HepG2 (cell line): ENCODE results near the gene RGS11. TPM values are rescaled to one million over a fixed set of nuclear protein-coding genes. Genes with fewer than 3 reads are reported as not detected.
A peak's percentile ranks its signal among the peaks of the same experiment; 100 is the strongest.

Source experiments
- ATAC-seq: fragments of 200-7000 bp; cut with Tn5 transposase; 3 replicates; pipeline ENCODE4 v1.9.1; 2020; ENCODE audit warnings: mild to moderate bottlenecking, moderate library complexity
- BruUV-seq: library from RNA; stranded (reverse); fragments of 400-500 nt; replicated peaks from 2 replicates; lab custom pipeline; 2021; lab: Mats Ljungman, UMichigan
- CTCF ChIA-PET: fragments of 300-600 bp; formaldehyde crosslinking; extraction: SDS; loops from one replicate; lab custom pipeline; 2021; ENCODE audit warnings: low total read pairs, inconsistent platforms, low intra/inter-chr PET ratio; lab: Yijun Ruan, JAX
- POLR2A ChIA-PET: fragments of 350-600 bp; sonication (Branson Sonifier 250); formaldehyde crosslinking; loops from one replicate; lab custom pipeline; 2020; ENCODE audit warnings: antibody characterized with exemption, inconsistent platforms; lab: Yijun Ruan, JAX
- DNase-seq: peaks from one replicate; pipeline ENCODE4 v3.0.0-alpha.2; 2015; ENCODE audit warnings: low spot score
- FAIRE-seq: peaks from 3 replicates; lab custom pipeline; 2011; peaks lifted over from hg19 to GRCh38; lab: Jason Lieb, UNC
- H2AFZ ChIP-seq: one replicate; pipeline ENCODE4 v1.6.1; 2011; ENCODE audit warnings: low read length, inconsistent platforms
- H3K27ac ChIP-seq: fragments of 300-600 bp; 3 replicates; pipeline ENCODE4 v1.8.0; 2011; ENCODE audit warnings: mixed run types, mild to moderate bottlenecking, mixed read lengths, low read length, inconsistent platforms; ENCODE audit not compliant: insufficient read depth; ENCODE audit errors: extremely low read length
- H3K27me3 ChIP-seq, 2 experiments: fragments of 200-600 bp in 1 of 2; 2 replicates in 1 of 2; 3 replicates in 1 of 2; pipeline versions ENCODE4 v1.6.0 to v1.8.0; 2011; ENCODE audit warnings: low read length in 2 of 2, mild to moderate bottlenecking in 2 of 2, moderate library complexity in 2 of 2, inconsistent platforms in 1 of 2; ENCODE audit not compliant: insufficient read depth in 2 of 2, control insufficient read depth in 1 of 2
- H3K36me3 ChIP-seq, 2 experiments: fragments of 200-600 bp in 1 of 2; replicated peaks in 1 of 2; 2 replicates in 1 of 2; 3 replicates in 1 of 2; pipeline versions ENCODE4 v1.5.1 to v1.8.0; 2011; ENCODE audit warnings: low read length in 2 of 2, inconsistent platforms in 1 of 2; ENCODE audit not compliant: insufficient read depth in 2 of 2, control insufficient read depth in 1 of 2
- H3K4me1 ChIP-seq: 2 replicates; pipeline ENCODE4 v1.5.1; 2012; ENCODE audit warnings: low read length, inconsistent platforms; ENCODE audit not compliant: insufficient read depth
- H3K4me2 ChIP-seq: 2 replicates; pipeline ENCODE4 v1.6.0; 2011; ENCODE audit warnings: low read depth, low read length, inconsistent platforms
- H3K4me3 ChIP-seq, 3 experiments: fragments of 200-600 bp in 1 of 3; sonication (generic), shearing (Covaris generic) in 1 of 3; replicated peaks in 1 of 3; 2 replicates each; pipeline ENCODE4 v1.5.1; 2011 to 2016; ENCODE audit warnings: low read length in 3 of 3, inconsistent platforms in 2 of 3, low read depth in 2 of 3, mild to moderate bottlenecking in 2 of 3, control low read depth in 1 of 3, mixed read lengths in 1 of 3; ENCODE audit not compliant: insufficient read depth in 1 of 3
- H3K79me2 ChIP-seq: one replicate; pipeline ENCODE4 v1.6.1; 2011; ENCODE audit warnings: low read length, inconsistent platforms; ENCODE audit not compliant: insufficient read depth
- H3K9ac ChIP-seq: 2 replicates; pipeline ENCODE4 v1.6.0; 2011; ENCODE audit warnings: mild to moderate bottlenecking, low read depth, low read length, inconsistent platforms; ENCODE audit not compliant: insufficient read depth
- H3K9me3 ChIP-seq: 2 replicates; pipeline ENCODE4 v1.5.1; 2012; ENCODE audit warnings: mild to moderate bottlenecking, low read length
- H4K20me1 ChIP-seq: 2 replicates; pipeline ENCODE4 v1.6.0; 2011; ENCODE audit warnings: inconsistent platforms, mild to moderate bottlenecking, low read length, moderate library complexity; ENCODE audit not compliant: insufficient read depth
- NONO ChIP-seq, 2 experiments: fragments of 450-650 bp in 1 of 2; sonication (generic) in 1 of 2; formaldehyde crosslinking in 1 of 2; IDR thresholded peaks in 1 of 2; conservative IDR thresholded peaks in 1 of 2; 2 replicates each; pipeline versions ENCODE4 v1.6.1 to v1.8.0; 2017 to 2022; ENCODE audit warnings: mild to moderate bottlenecking in 1 of 2, missing genetic modification reagents in 1 of 2, moderate library complexity in 1 of 2
- NR2F1 ChIP-seq, 2 experiments: fragments of 450-650 bp in 1 of 2; formaldehyde crosslinking in 1 of 2; IDR thresholded peaks; 2 replicates each; pipeline versions ENCODE4 v1.5.0 to v1.6.1; 2016 to 2020; ENCODE audit warnings: mild to moderate bottlenecking in 1 of 2, missing compliant biosample characterization in 1 of 2, missing genetic modification reagents in 1 of 2, moderate library complexity in 1 of 2
- RAD21 ChIP-seq: fragments of 450-650 bp; formaldehyde crosslinking; IDR thresholded peaks from 2 replicates; pipeline ENCODE4 v1.5.0; 2020; ENCODE audit warnings: mild to moderate bottlenecking
- RXRA ChIP-seq: sonication (generic); formaldehyde crosslinking; IDR thresholded peaks from 2 replicates; pipeline ENCODE4 v1.5.1; 2020; ENCODE audit warnings: missing genetic modification reagents
- STAG1 ChIP-seq: sonication (generic); formaldehyde crosslinking; IDR thresholded peaks from 2 replicates; pipeline ENCODE4 v1.4.0; 2020; ENCODE audit warnings: missing genetic modification reagents
- U2AF1 ChIP-seq: fragments of 200-400 bp; formaldehyde crosslinking; optimal IDR thresholded peaks from 2 replicates; pipeline ENCODE3; 2017; ENCODE audit warnings: mild to moderate bottlenecking, low read depth, low read length
- ZBTB38 ChIP-seq: sonication (generic); formaldehyde crosslinking; IDR thresholded peaks from 2 replicates; pipeline ENCODE4 v1.5.1; 2020; ENCODE audit warnings: mild to moderate bottlenecking, missing genetic modification reagents
- ZIK1 ChIP-seq: sonication (generic); formaldehyde crosslinking; IDR thresholded peaks from 2 replicates; pipeline ENCODE4 v1.5.0; 2020; ENCODE audit warnings: mild to moderate bottlenecking, low read depth, missing genetic modification reagents, borderline replicate concordance
- ZNF549 ChIP-seq: sonication (generic); formaldehyde crosslinking; IDR thresholded peaks from 2 replicates; pipeline ENCODE4 v1.5.0; 2020; ENCODE audit warnings: missing genetic modification reagents
- ZNF564 ChIP-seq: sonication (generic); formaldehyde crosslinking; IDR thresholded peaks from 2 replicates; pipeline ENCODE4 v1.8.1; 2023; ENCODE audit warnings: mild to moderate bottlenecking, missing genetic modification reagents
- ZNF746 ChIP-seq: sonication (generic); formaldehyde crosslinking; IDR thresholded peaks from 2 replicates; pipeline ENCODE4 v1.8.0; 2022; ENCODE audit warnings: mild to moderate bottlenecking, missing genetic modification reagents
- ZSCAN30 ChIP-seq: sonication (generic); formaldehyde crosslinking; IDR thresholded peaks from 2 replicates; pipeline ENCODE4 v1.5.0; 2020; ENCODE audit warnings: mild to moderate bottlenecking, missing genetic modification reagents
- WGBS: methylation state at CpG from one replicate; pipeline ENCODE4 v1.1.6; 2017; ENCODE audit warnings: low lambda C conversion rate; 5-methylcytosine and 5-hydroxymethylcytosine counted together
- in situ Hi-C: cut with HindIII; loops from 2 replicates; pipeline ENCODE4 v1.10.0; 2017; ENCODE audit warnings: low pct_unique_long_range_greater_than_20kb; ENCODE audit not compliant: extremely low pct_ligation_motif_present
- intact Hi-C: fragments of 100-400 bp; cut with micrococcal nuclease; formaldehyde crosslinking; loops from one replicate; pipeline ENCODE4 v1.10.0; 2022; ENCODE audit not compliant: unreplicated experiment
- polyA plus RNA-seq, 8 experiments: library from polyadenylated mRNA; depleted of rRNA in 3 of 8; stranded (reverse) in 7 of 8; unstranded in 1 of 8; fragments of >200 nt; fragmentation: Illumina TruSeq in 4 of 8; extraction: Trizol in 4 of 8; gene quantifications; 2 replicates each; pipeline versions ENCODE4 v1.2.1 to v1.2.3, GENCODE V29; 2011 to 2016; ENCODE audit warnings: low read depth in 4 of 8, missing spikeins in 1 of 8, mixed read lengths in 1 of 8; ENCODE audit not compliant: insufficient read depth in 1 of 8
- total RNA-seq, 5 experiments: library from RNA; depleted of rRNA; stranded (reverse); fragments of >200 nt; fragmentation: Illumina TruSeq; extraction: Trizol; gene quantifications; 2 replicates each; pipeline ENCODE4 v1.2.3, GENCODE V29; 2016; ENCODE audit warnings: low read depth in 1 of 5
- TF ChIP-seq, protein P1 (sequence below): sonication (generic); formaldehyde crosslinking; IDR thresholded peaks from 2 replicates; pipeline ENCODE4 v1.5.0; 2020; ENCODE audit warnings: mild to moderate bottlenecking, missing genetic modification reagents, moderate library complexity
- TF ChIP-seq, protein P2 (sequence below): sonication (generic); formaldehyde crosslinking; IDR thresholded peaks from 2 replicates; pipeline ENCODE4 v1.5.1; 2020; ENCODE audit warnings: mild to moderate bottlenecking, missing genetic modification reagents, moderate library complexity
- TF ChIP-seq, protein P3 (sequence below): sonication (generic); formaldehyde crosslinking; IDR thresholded peaks from 2 replicates; pipeline ENCODE4 v1.4.0; 2020; ENCODE audit warnings: missing genetic modification reagents

RGS11 gene
- total and polyA plus RNA-seq, 2 of the 13 experiments (the other 11 are each of a cell fraction or from before 2014, with no cell fraction given), result 0.11 TPM; not detected in 1

DNA sequence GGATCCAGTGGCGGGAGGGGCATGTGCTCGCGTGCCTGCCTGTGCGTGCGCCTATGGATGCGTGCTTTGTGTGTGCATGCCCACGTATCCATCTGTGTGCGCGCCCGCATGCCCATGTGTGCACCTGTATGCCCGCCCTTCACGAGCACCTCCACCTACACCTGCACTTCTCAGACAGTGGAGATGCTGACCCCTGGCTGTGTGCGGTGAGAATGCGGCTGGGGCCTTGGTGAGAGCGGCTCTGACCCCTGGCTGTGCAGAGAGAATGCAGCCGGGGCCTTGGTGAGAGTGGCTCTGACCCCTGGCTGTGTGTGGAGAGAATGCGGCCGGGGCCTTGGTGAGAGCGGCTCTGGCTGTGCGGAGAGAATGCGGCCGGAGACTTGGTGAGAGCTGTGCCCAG is 42.9 kb upstream of the RGS11 start:
- Histone ChIP-seq H3K4me2 (no peak overlapping the region), H3K36me3 (peaks cover 23 to 56% of the 10 kb centered on the region in 2 experiments; a peak in 4 of 5 replicates), H3K9ac (no peak overlapping the region), H3K9me3 (no peaks in the 10 kb centered on the region), H3K4me1 (no peaks in the 10 kb centered on the region), H2AFZ (no peak overlapping the region), H3K27me3 (no peaks in the 10 kb centered on the region), H4K20me1 (peaks cover 45% of the 10 kb centered on the region; the same call in 1 of the 2 replicates), H3K79me2 (peaks cover 69% of the 10 kb centered on the region), H3K27ac (no peak overlapping the region), H3K4me3 (no peak overlapping the region)
- DNase-seq (peak; percentile 32), FAIRE-seq (no peak), ATAC-seq (peak; percentile 89)
- intact Hi-C loops (no loop called here), in situ Hi-C loops (no loop called here)
- BruUV-seq, result no TSS peak
- ChIA-PET CTCF (no interaction called here), POLR2A (no interaction called here)
- 98% methylated on average over 21 of the region's 22 CpGs for WGBS
- TF ChIP-seq, protein P1, sequence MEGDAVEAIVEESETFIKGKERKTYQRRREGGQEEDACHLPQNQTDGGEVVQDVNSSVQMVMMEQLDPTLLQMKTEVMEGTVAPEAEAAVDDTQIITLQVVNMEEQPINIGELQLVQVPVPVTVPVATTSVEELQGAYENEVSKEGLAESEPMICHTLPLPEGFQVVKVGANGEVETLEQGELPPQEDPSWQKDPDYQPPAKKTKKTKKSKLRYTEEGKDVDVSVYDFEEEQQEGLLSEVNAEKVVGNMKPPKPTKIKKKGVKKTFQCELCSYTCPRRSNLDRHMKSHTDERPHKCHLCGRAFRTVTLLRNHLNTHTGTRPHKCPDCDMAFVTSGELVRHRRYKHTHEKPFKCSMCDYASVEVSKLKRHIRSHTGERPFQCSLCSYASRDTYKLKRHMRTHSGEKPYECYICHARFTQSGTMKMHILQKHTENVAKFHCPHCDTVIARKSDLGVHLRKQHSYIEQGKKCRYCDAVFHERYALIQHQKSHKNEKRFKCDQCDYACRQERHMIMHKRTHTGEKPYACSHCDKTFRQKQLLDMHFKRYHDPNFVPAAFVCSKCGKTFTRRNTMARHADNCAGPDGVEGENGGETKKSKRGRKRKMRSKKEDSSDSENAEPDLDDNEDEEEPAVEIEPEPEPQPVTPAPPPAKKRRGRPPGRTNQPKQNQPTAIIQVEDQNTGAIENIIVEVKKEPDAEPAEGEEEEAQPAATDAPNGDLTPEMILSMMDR (CRISPR knock-in tag), result peak; percentile 57
- TF ChIP-seq ZNF746 (no peak), ZBTB38 (CRISPR knock-in tag) (peak; percentile 66), NR2F1 (CRISPR knock-in tag; IDR thresholded peaks at IDR 0.05) (no peak), U2AF1 (no peak), ZNF564 (CRISPR knock-in tag) (no peak), ZSCAN30 (CRISPR knock-in tag) (no peak), RXRA (no peak), ZNF549 (CRISPR knock-in tag) (no peak), ZIK1 (CRISPR knock-in tag) (no peak), NONO (IDR thresholded peaks at IDR 0.05) (no peak), NONO (CRISPR knock-in tag; conservative IDR thresholded peaks at IDR 0.05) (no peak), STAG1 (CRISPR knock-in tag) (peak; percentile 24; the same call in 1 of the 2 replicates), RAD21 (CRISPR knock-in tag) (peak; percentile 21; the same call in 1 of the 2 replicates)
- TF ChIP-seq, protein P2, sequence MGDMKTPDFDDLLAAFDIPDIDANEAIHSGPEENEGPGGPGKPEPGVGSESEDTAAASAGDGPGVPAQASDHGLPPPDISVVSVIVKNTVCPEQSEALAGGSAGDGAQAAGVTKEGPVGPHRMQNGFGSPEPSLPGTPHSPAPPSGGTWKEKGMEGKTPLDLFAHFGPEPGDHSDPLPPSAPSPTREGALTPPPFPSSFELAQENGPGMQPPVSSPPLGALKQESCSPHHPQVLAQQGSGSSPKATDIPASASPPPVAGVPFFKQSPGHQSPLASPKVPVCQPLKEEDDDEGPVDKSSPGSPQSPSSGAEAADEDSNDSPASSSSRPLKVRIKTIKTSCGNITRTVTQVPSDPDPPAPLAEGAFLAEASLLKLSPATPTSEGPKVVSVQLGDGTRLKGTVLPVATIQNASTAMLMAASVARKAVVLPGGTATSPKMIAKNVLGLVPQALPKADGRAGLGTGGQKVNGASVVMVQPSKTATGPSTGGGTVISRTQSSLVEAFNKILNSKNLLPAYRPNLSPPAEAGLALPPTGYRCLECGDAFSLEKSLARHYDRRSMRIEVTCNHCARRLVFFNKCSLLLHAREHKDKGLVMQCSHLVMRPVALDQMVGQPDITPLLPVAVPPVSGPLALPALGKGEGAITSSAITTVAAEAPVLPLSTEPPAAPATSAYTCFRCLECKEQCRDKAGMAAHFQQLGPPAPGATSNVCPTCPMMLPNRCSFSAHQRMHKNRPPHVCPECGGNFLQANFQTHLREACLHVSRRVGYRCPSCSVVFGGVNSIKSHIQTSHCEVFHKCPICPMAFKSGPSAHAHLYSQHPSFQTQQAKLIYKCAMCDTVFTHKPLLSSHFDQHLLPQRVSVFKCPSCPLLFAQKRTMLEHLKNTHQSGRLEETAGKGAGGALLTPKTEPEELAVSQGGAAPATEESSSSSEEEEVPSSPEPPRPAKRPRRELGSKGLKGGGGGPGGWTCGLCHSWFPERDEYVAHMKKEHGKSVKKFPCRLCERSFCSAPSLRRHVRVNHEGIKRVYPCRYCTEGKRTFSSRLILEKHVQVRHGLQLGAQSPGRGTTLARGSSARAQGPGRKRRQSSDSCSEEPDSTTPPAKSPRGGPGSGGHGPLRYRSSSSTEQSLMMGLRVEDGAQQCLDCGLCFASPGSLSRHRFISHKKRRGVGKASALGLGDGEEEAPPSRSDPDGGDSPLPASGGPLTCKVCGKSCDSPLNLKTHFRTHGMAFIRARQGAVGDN (CRISPR knock-in tag), result peak; percentile 34; the same call in 1 of the 2 replicates
- TF ChIP-seq, protein P3, sequence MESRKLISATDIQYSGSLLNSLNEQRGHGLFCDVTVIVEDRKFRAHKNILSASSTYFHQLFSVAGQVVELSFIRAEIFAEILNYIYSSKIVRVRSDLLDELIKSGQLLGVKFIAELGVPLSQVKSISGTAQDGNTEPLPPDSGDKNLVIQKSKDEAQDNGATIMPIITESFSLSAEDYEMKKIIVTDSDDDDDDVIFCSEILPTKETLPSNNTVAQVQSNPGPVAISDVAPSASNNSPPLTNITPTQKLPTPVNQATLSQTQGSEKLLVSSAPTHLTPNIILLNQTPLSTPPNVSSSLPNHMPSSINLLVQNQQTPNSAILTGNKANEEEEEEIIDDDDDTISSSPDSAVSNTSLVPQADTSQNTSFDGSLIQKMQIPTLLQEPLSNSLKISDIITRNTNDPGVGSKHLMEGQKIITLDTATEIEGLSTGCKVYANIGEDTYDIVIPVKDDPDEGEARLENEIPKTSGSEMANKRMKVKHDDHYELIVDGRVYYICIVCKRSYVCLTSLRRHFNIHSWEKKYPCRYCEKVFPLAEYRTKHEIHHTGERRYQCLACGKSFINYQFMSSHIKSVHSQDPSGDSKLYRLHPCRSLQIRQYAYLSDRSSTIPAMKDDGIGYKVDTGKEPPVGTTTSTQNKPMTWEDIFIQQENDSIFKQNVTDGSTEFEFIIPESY (CRISPR knock-in tag), result peak; percentile 61; the same call in 1 of the 2 replicates
